ENCODE measurements around the gene CYGB.

The CYGB gene

DNA sequence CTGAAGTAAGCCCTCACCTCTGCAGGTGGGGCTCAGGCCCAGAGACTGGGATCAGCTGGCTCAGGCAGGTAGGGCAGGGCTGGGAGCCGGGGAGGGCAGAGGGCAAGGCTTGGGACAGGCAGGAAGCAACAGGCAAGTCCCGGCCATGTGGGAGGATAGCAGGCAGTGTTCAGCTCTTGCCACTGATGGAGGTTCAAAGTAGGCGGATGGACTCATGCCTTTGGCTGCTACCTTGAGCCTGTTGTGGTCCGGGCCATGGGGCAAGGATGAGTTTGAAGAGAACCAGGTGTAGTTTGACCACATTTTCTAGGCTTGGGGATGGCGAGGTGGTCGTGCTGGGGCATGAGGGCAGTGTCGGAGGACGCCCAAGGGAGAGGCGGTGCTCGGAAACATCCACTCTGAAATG lies 5.1 kb upstream of the CYGB start:
- Histone ChIP-seq H3K27me3 (ENCODE audit: insufficient read depth, low read length) (peaks cover 24% of the 10 kb centered on the region), H3K9ac (ENCODE audit: low read depth, low read length) (no peak overlapping the region), H3K4me1 (ENCODE audit: insufficient read depth, low read length) (peaks cover 19% of the 10 kb centered on the region)

DNA sequence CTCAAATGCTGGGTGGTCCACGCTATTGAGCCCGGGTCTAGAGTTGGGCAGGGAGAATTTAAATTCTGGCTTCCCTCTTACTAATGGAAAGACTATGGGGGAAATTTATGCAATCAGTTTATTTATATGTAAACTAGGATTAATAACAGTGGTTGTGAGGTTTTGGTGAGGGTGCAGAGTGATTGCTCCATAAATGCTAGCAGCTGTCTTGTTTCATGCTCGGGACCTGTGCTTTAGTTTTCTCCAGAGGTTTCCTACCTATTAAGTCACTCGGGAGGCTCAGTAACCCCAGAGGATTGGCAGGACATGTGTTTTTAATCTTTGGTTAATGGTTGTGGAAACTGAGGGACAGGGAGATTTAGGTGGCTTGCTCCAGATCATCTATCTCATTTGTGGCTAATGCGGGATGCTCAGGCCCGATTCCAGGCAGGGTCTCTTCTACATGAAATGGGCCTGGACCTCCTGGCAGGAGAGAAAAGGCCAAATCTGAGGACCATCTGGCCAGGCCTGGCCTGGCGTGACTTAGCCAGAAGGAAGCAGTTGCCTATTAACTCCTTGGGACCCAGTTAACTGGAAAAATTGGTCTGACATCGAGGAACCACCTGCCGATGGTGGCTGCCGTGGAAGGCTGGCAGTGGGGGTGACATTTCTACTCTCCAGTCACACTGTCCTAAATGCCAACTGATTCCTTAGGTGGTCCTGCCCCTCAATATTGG lies 4.4 kb upstream of the CYGB start:
- Histone ChIP-seq H3K4me3 (ENCODE audit: low read length) (no peak overlapping the region), H3K27me3 (ENCODE audit: insufficient read depth, low read length) (peaks cover 29% of the 10 kb centered on the region), H3K4me1 (ENCODE audit: insufficient read depth, low read length) (peaks cover 16% of the 10 kb centered on the region), H3K9me3 (ENCODE audit: insufficient read depth, low read depth, low read length) (no peaks in the 10 kb centered on the region), H3K36me3 (ENCODE audit: insufficient read depth, low read length) (no peaks in the 10 kb centered on the region), H3K27ac (ENCODE audit: low read depth, low read length) (no peak overlapping the region), H3K9ac (ENCODE audit: low read depth, low read length) (no peak overlapping the region)
- 91% methylated on average over 10 of the region's 10 CpGs for WGBS

More for the DNA sequence above, 5.1 kb upstream of the CYGB start:
- Histone ChIP-seq H3K27ac (ENCODE audit: low read depth, low read length) (no peak overlapping the region), H3K4me3 (ENCODE audit: low read length) (no peak overlapping the region), H3K9me3 (ENCODE audit: insufficient read depth, low read depth, low read length) (no peaks in the 10 kb centered on the region), H3K36me3 (ENCODE audit: insufficient read depth, low read length) (no peaks in the 10 kb centered on the region)
- 86% methylated on average over 10 of the region's 10 CpGs for WGBS

DNA sequence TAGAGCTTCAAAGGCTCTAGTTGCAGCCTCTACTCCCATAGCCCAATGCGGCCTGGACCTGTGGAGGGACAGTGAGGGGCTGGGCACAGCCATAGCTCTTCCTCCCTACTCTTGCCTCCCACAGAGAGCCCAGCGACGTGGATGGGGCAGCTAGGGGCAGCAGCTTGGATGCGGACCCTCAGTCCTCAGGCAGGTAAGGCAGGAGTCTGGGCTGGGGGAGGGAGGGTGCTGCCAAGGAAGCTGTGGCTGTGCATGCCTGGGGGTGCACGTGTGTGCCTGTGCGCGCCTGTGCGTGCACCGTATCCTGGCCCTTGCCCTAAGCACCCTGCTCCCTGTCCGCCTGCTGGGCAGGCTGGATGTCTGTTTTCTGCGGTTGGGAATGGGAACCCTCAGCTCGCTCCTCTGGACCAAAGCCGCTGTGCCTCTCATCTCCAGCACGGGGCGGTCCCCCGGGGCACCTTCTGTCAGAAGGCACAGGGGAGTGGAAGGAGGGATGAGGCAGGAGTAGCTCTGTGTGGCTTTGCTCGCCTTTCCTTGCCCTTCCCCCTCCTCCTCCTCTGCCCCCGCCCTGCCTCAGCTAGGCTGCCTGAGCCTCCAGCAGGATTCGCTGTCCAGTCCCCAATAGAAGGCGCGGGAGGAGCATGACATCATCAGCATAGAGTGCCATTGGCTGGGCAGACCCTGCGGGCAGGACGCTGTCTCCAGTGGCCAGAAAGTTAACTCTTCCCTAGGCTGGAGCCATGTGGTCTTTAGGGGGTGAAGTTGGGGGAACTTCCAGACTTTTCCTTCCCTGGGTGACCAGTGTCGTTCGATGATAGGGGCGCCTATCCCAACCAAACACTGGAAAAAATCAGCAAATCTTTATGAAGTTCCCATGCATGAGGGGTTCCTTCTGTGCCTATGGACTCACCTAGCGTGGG lies 3.1 kb upstream of the CYGB start:
- no peak overlapping the region for H3K9ac ChIP-seq (ENCODE audit: low read depth, low read length)
- H3K4me1 ChIP-seq (ENCODE audit: insufficient read depth, low read length) = peaks cover 16% of the 10 kb centered on the region
- 12% methylated on average over 27 of the region's 27 CpGs for WGBS
- H3K27me3 ChIP-seq (ENCODE audit: insufficient read depth, low read length) = peaks cover 42% of the 10 kb centered on the region
- no peak overlapping the region for H3K27ac ChIP-seq (ENCODE audit: low read depth, low read length)
- H3K4me3 ChIP-seq (ENCODE audit: low read length) = peak overlapping the region; percentile 53
- no peaks in the 10 kb centered on the region for H3K9me3 ChIP-seq (ENCODE audit: insufficient read depth, low read depth, low read length)
- no peaks in the 10 kb centered on the region for H3K36me3 ChIP-seq (ENCODE audit: insufficient read depth, low read length)

DNA sequence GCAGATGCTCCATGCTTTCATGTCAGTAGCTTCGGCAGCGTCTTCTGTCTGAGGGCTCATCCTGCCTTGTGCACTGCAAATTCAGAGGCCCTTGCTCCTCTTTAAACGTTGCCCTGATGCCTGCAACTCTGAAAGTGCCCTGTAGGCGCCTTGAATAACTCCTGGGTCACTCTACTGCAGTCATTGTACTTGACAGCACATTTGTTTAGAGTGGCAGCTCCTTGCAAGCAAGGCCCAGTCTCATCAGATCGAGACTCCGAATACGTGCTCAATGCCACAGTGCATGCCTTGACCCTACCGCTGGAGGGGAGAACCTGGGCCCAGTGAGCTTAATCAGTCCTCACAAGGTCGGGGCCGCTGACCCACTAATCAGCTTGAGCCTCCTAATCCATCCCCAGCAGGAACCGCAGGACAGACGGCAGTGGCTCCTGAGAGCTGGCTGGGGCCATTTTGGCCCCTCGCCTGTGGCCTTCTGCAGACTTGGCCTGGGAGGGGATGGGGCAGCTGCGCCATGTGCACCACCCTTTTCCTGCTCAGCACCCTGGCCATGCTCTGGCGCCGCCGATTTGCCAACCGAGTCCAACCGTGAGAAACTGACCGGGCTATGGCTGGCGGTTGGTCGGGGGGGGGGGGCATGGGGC lies 2.2 kb upstream of the CYGB start, which contains the start of gene PRCD:
Gene PRCD (plus strand): TSS at position 414 of the 641 bp plus-strand sequence. CDS start 98 bp downstream, at position 512.
- Histone ChIP-seq H3K9ac (ENCODE audit: low read depth, low read length) (no peak within 1 kb of the TSS), H3K9me3 (ENCODE audit: insufficient read depth, low read depth, low read length) (no peaks in the 10 kb centered on the region), H3K27me3 (ENCODE audit: insufficient read depth, low read length) (peaks cover 44% of the 10 kb centered on the region), H3K4me3 (ENCODE audit: low read length) (peak within 1 kb of the TSS; percentile 53), H3K36me3 (ENCODE audit: insufficient read depth, low read length) (no peaks in the 10 kb centered on the region), H3K27ac (ENCODE audit: low read depth, low read length) (no peak within 1 kb of the TSS), H3K4me1 (ENCODE audit: insufficient read depth, low read length) (peaks cover 16% of the 10 kb centered on the region)
- 80% methylated on average over 22 of the region's 22 CpGs for WGBS

DNA sequence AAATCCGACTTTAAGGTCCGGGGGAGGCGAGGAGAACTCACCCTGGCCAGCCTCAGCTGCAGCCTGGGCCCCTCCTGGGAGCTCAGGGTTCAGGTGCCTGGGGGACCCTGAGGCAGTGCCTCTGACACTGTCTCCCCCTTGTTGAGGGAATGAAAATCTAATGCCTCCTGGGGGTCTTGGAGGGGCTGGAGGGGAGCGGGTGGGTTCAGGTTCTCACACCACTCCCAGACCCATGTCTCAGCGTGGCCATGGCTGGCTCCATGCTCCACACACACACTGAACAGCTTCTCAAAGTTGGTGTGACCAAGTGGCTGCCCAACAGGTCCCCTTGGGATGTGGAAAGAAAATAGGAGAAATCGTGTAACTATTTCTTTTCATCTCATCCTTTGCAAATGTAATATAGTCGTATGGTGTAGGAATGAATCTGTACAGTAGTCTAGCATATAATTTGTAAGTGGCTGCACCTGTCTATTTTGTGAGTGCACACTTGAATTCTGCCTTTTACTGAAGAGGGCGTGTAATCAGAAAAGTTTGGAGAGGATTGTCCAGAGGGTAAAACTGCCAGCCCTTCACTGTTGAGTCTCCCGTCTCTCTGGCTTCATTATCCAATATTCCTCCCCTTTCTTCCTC lies 1.5 kb upstream of the CYGB start:
- H3K4me3 ChIP-seq (ENCODE audit: low read length) = no peak overlapping the region
- no peaks in the 10 kb centered on the region for H3K36me3 ChIP-seq (ENCODE audit: insufficient read depth, low read length)
- 86% methylated on average over 7 of the region's 9 CpGs for WGBS
- peaks cover 44% of the 10 kb centered on the region for H3K27me3 ChIP-seq (ENCODE audit: insufficient read depth, low read length)
- H3K9ac ChIP-seq (ENCODE audit: low read depth, low read length) = no peak overlapping the region
- no peaks in the 10 kb centered on the region for H3K9me3 ChIP-seq (ENCODE audit: insufficient read depth, low read depth, low read length)
- H3K4me1 ChIP-seq (ENCODE audit: insufficient read depth, low read length) = peaks cover 16% of the 10 kb centered on the region
- no peak overlapping the region for H3K27ac ChIP-seq (ENCODE audit: low read depth, low read length)

DNA sequence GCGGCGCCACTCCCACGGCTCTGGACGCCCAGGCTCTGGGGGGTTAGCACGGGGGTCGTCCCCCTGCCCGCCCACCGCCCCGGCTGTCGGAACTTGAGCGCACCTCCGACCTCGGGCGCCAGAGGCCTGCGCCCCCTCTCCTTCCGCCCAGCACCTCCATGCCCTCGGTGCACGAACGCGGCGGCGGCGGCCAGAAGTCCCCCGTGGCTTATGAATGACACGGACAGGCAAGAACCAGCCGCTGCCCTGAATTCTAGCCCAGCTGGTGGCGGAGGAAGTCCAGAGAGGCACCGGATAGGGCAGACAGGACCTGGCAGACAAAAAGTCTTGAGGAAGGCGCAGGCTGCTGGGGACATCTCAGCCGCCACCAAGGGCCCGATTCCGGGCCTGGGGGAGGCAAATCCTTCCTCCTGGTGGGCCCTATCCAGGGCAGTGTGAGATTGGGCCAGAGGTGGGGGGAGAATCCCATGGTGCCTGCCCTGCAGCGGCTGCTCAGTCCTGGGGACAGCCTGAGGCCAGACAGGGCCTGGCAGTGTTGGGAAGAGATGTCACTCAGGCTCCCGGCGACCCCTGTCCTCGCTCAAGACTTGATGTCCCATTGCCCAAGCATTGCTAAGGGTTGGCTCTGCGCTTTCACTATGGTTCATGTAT lies 897 bp upstream of the CYGB start:
- Histone ChIP-seq H3K9ac (ENCODE audit: low read depth, low read length) (peak overlapping the region; percentile 30; the same call in 1 of the 2 replicates), H3K9me3 (ENCODE audit: insufficient read depth, low read depth, low read length) (no peaks in the 10 kb centered on the region), H3K27ac (ENCODE audit: low read depth, low read length) (no peak overlapping the region), H3K27me3 (ENCODE audit: insufficient read depth, low read length) (peaks cover 44% of the 10 kb centered on the region), H3K36me3 (ENCODE audit: insufficient read depth, low read length) (no peaks in the 10 kb centered on the region), H3K4me1 (ENCODE audit: insufficient read depth, low read length) (peaks cover 11% of the 10 kb centered on the region), H3K4me3 (ENCODE audit: low read length) (peak overlapping the region; percentile 54)
- WGBS = 12% methylated on average over 37 of the region's 37 CpGs

DNA sequence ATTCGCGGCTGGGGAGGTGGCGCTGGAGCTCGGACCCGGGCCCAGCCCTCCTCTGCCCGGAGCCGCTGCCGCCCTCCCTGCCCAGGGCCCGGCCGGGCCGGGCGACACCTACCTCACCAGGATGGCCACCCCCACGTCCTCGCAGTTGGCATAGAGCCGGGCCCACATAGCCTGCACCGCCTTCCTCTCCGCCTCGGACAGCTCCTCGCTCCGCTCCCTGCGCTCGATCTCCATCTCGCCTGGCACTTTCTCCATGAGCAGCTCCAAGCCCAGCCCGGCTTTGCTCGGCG lies 276 bp downstream of the CYGB start:
- Histone ChIP-seq H3K27ac (ENCODE audit: low read depth, low read length) (no peak overlapping the region), H3K4me1 (ENCODE audit: insufficient read depth, low read length) (peaks cover 10% of the 10 kb centered on the region), H3K4me3 (ENCODE audit: low read length) (peak overlapping the region; percentile 54), H3K9ac (ENCODE audit: low read depth, low read length) (no peak overlapping the region; the same call in 1 of the 2 replicates), H3K36me3 (ENCODE audit: insufficient read depth, low read length) (no peaks in the 10 kb centered on the region), H3K9me3 (ENCODE audit: insufficient read depth, low read depth, low read length) (no peaks in the 10 kb centered on the region), H3K27me3 (ENCODE audit: insufficient read depth, low read length) (peaks cover 44% of the 10 kb centered on the region)
- 3% methylated on average over 26 of the region's 26 CpGs for WGBS

DNA sequence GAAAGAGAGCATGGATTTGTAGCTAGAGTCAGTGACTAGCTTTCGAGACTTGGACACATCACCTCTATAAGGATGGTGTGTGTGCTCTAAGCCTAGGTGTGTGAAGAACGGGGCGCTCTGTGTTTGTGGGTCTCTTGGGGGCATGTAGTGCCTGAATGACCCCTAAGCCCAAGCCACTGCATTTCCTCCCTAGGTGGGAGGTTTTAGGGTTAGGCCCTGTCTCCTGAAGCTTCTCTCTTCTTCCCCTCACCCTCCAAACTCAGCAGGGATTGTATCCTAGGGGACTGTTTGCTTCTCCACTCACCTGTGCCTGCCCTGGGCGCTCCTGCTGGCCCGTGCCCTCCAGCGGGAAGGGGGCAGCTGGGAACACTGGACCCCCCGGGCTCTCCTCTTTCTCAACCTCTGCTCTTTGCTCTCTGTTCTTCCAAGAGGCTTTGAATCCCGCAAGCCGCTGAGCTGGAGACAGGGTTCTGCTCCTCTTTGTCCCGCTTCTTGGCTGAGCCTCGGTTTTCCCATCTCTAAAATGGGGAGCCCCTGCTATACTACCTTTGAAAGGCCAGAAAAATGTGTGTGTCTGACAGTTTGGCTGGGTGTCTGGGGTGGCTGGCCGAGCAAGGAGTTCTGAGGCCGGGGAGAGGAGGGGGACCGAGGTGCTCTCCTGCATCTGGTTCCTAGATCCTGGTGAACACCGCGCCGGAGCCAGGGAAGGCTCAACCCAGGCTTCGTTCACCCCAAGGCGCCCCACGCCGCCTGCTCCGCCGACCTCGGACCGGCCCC lies 810 bp downstream of the CYGB start:
- H3K9me3 ChIP-seq (ENCODE audit: insufficient read depth, low read depth, low read length) = no peaks in the 10 kb centered on the region
- H3K4me3 ChIP-seq (ENCODE audit: low read length) = peak overlapping the region; percentile 54
- H3K9ac ChIP-seq (ENCODE audit: low read depth, low read length) = no peak overlapping the region; the same call in 1 of the 2 replicates
- H3K36me3 ChIP-seq (ENCODE audit: insufficient read depth, low read length) = no peaks in the 10 kb centered on the region
- peaks cover 10% of the 10 kb centered on the region for H3K4me1 ChIP-seq (ENCODE audit: insufficient read depth, low read length)
- WGBS = 52% methylated on average over 25 of the region's 25 CpGs
- H3K27me3 ChIP-seq (ENCODE audit: insufficient read depth, low read length) = peaks cover 44% of the 10 kb centered on the region
- no peak overlapping the region for H3K27ac ChIP-seq (ENCODE audit: low read depth, low read length)

DNA sequence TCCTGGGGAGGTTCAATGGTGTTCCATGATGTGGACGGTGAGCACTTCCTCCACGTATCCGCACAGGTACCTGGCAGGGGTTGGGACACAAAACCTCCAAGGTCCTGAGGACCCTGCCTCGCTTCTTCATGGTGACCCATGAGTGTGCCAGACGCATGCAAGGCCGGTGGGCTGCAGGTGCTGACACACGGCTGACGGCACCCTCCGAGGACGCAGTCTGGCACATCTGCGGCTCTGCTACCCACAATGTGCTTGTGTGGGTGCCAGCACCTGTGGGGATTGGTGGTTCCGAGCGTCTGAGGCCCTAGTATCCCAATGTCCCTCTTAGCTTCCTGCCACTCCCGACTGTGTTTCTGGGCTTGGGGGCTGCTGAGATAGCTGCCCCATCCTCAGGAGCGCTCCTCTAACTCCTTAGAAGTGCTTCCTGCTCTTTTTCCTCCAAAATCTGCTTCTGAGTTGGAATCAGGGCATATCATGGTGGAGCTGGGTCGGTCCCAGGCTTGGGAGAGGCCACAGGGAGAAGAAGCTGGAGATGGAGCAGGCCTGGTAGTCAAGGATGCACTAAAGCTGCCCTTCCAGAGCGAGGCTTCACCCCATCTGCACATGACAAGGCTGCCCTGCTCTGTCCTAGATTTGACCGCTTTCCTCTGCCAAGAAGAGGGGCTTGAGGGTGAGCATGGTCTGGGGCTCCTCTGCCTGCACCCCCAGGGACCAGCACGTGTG lies 1.6 kb downstream of the CYGB start:
- Histone ChIP-seq H3K27ac (ENCODE audit: low read depth, low read length) (no peak overlapping the region), H3K4me1 (ENCODE audit: insufficient read depth, low read length) (peaks cover 3% of the 10 kb centered on the region)

More for the DNA sequence above, 1.6 kb downstream of the CYGB start:
- Histone ChIP-seq H3K36me3 (ENCODE audit: insufficient read depth, low read length) (no peaks in the 10 kb centered on the region), H3K9ac (ENCODE audit: low read depth, low read length) (no peak overlapping the region), H3K9me3 (ENCODE audit: insufficient read depth, low read depth, low read length) (no peaks in the 10 kb centered on the region), H3K27me3 (ENCODE audit: insufficient read depth, low read length) (peaks cover 44% of the 10 kb centered on the region), H3K4me3 (ENCODE audit: low read length) (no peak overlapping the region)
- WGBS = 91% methylated on average over 19 of the region's 19 CpGs

Data from HUES64 (cell line).